HG02943 (cell line): ENCODE data around the gene ARID1A.
A peak's percentile ranks its signal among the peaks of the same experiment; 100 is the strongest.
"Not testable (repeated sequence)": the region's sequence is repeated elsewhere in the genome, so short reads cannot be mapped to it uniquely, and the experiment has no call there.

Experiments used
- ATAC-seq: cut with Tn5 transposase; IDR thresholded peaks from one replicate; pipeline ENCODE4 v1.9.1; 2021; ENCODE audit warnings: mild to moderate bottlenecking, low read depth, moderate library complexity; ENCODE audit not compliant: unreplicated experiment

The ARID1A gene

GRCh38 chr1:26695356-26696118 is at the start of gene ARID1A:
Gene ARID1A, plus strand, starts transcription at chr1:26696015. Its CDS starts 389 bp downstream, at chr1:26696404.
- peak; percentile 41 for ATAC-seq

GRCh38 chr1:26664802-26665201 is 31.0 kb upstream of the ARID1A start:
- no peak for ATAC-seq

- no peak for ATAC-seq
These were observed 29.0 kb upstream of the ARID1A start for GRCh38 chr1:26666855-26667254.

- not testable (repeated sequence) for ATAC-seq
These were observed 27.6 kb upstream of the ARID1A start for GRCh38 chr1:26668106-26668786.

GRCh38 chr1:26677306-26678115 is 18.3 kb upstream of the ARID1A start:
- ATAC-seq: peak; percentile 71

GRCh38 chr1:26684763-26685508 is 10.9 kb upstream of the ARID1A start:
- ATAC-seq: no peak

- no peak for ATAC-seq
These were observed 9.0 kb upstream of the ARID1A start for GRCh38 chr1:26686795-26687194.

- ATAC-seq: no peak
These were observed 6.3 kb upstream of the ARID1A start for GRCh38 chr1:26689504-26689903.

GRCh38 chr1:26690157-26690556 is 5.7 kb upstream of the ARID1A start:
- no peak for ATAC-seq

- no peak for ATAC-seq
These were observed 5.2 kb upstream of the ARID1A start for GRCh38 chr1:26690576-26691031.

GRCh38 chr1:26692211-26692792 is 3.5 kb upstream of the ARID1A start:
- ATAC-seq: no peak

- no peak for ATAC-seq
These were observed 2.9 kb upstream of the ARID1A start for GRCh38 chr1:26692793-26693490.

- ATAC-seq: no peak
These were observed 1.9 kb upstream of the ARID1A start for GRCh38 chr1:26693599-26694572.

- no peak for ATAC-seq
These were observed 1.0 kb upstream of the ARID1A start for GRCh38 chr1:26694638-26695355.

GRCh38 chr1:26696119-26696653 is 371 bp downstream of the ARID1A start:
- no peak for ATAC-seq

GRCh38 chr1:26696654-26697430 is 1.0 kb downstream of the ARID1A start:
- no peak for ATAC-seq
